Spinal cord (tissue), 10 donors: ENCODE measurements around the gene FRS2. TPM values are rescaled to one million over a fixed set of nuclear protein-coding genes. Genes with fewer than 3 reads are reported as not detected.
"Not testable (repeated sequence)": the region's sequence is repeated elsewhere in the genome, so short reads cannot be mapped to it uniquely, and the experiment has no call there.

ENCODE experiments used
- DNase-seq, 6 donors: peaks; one replicate each; pipeline versions ENCODE4 v3.0.0 to v3.0.0-alpha.2; 2013 to 2015; ENCODE audit warnings: low spot score in 6 of 6, low read depth in 4 of 6
- H3K27ac ChIP-seq: one replicate; pipeline ENCODE4 v1.5.1; 2013; ENCODE audit warnings: low read depth, low read length, control low read depth
- H3K27me3 ChIP-seq: one replicate; pipeline ENCODE4 v1.6.1; 2013; ENCODE audit warnings: low read length; ENCODE audit not compliant: control insufficient read depth, insufficient read depth
- H3K36me3 ChIP-seq: one replicate; pipeline ENCODE4 v1.6.1; 2013; ENCODE audit warnings: low read length; ENCODE audit not compliant: control insufficient read depth, insufficient read depth
- H3K4me1 ChIP-seq: one replicate; pipeline ENCODE4 v1.6.1; 2013; ENCODE audit warnings: low read length; ENCODE audit not compliant: control insufficient read depth, insufficient read depth
- H3K4me3 ChIP-seq: one replicate; pipeline ENCODE4 v1.5.1; 2013; ENCODE audit warnings: low read depth, low read length, control low read depth
- H3K9me3 ChIP-seq: one replicate; pipeline ENCODE4 v1.6.1; 2013; ENCODE audit warnings: low read length; ENCODE audit not compliant: control insufficient read depth, insufficient read depth
- WGBS: methylation state at CpG from one replicate; pipeline ENCODE4 v1.1.5; 2013; ENCODE audit warnings: missing lambda C conversion rate; ENCODE audit not compliant: insufficient coverage; 5-methylcytosine and 5-hydroxymethylcytosine counted together
- polyA plus RNA-seq, 2 donors: library from polyadenylated mRNA; unstranded; fragments of 120-200 nt; gene quantifications; one replicate each; pipeline ENCODE4 v1.2.1, GENCODE V29; 2013; ENCODE audit not compliant: insufficient read length in 2 of 2
- total RNA-seq, 2 donors: library from RNA; depleted of rRNA in 1 of 2; stranded (reverse); fragments of 120-200 nt in 1 of 2; fragments of >200 nt in 1 of 2; gene quantifications; one replicate each; pipeline versions ENCODE4 v1.2.3 to v1.2.4, GENCODE V29; 2013 to 2014
- donor health status: healthy.

FRS2 gene
- total and polyA plus RNA-seq, 4 donors = 29.4 to 87.1 (median 53.9) TPM

DNA sequence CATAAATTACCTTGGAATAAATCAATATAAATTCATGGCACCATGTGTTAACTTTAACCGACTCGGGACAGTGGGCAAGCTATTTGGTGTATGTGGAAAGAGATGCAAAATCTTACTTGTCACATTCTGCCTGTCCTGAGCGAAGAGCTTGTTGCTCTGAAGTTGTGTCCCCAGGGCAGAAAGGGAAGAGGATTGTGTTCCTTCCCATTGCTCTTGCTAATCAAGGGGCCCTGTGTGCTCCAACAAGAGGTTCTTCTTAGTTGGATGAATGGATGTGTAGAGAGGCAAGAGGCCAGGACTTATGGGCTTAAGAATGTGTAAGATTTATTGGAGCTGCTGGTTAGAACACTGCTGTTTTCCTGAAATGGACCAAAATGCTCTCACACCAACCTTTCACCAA lies 36.5 kb upstream of the FRS2 start:
- Histone ChIP-seq H3K27me3 (no peaks in the 10 kb centered on the region), H3K27ac (no peak overlapping the region), H3K9me3 (no peaks in the 10 kb centered on the region), H3K4me3 (no peak overlapping the region), H3K4me1 (no peaks in the 10 kb centered on the region), H3K36me3 (no peaks in the 10 kb centered on the region)
- 66% methylated on average over 3 of the region's 3 CpGs for WGBS
- peak in 3 of 6 donors; percentile 9 to 48 (median 46) for DNase-seq

DNA sequence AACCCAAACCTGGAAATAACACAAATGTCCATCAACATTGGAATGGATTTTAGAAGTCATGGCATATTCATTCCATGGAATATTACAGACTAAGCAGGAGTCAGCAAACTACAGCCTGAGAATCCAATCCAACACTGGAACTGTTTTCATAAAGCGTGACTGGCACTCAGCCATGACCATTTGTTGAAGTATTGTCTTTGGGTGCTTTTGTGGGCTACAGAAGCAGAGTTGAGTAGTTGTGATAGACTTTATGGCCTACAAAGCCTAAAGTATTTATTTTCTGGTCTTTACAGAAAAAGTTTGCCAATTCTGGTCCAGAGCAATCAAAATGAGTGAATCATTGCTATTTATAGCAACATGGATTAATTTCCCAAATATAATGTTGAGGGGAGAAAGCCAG lies 34.5 kb upstream of the FRS2 start:
- no peak overlapping the region for H3K27ac ChIP-seq

DNA sequence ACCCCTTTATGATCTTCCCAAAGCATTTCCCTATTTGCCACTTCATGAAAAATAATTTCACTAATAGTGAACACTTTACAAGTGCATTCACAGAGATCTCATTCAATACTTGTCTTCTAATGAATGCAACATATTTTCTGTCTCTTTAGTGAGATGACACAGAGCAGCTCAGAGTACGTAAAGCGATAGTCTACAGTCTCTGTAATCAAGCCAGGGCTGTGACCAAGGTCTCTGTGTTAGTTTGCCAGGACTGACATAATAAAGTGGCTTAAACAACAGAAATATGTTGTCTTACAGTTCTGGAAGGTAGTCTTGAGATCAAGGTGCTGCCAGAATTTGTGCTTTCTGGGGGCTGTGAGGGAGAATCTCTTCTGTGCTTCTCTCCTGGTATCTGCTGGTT lies 33.1 kb upstream of the FRS2 start:
- H3K4me1 ChIP-seq = no peaks in the 10 kb centered on the region
- no peaks in the 10 kb centered on the region for H3K36me3 ChIP-seq
- H3K27ac ChIP-seq = no peak overlapping the region
- no peaks in the 10 kb centered on the region for H3K27me3 ChIP-seq
- WGBS = 68% methylated on average over 2 of the region's 2 CpGs
- no peak overlapping the region for H3K4me3 ChIP-seq
- no peaks in the 10 kb centered on the region for H3K9me3 ChIP-seq
- no peak for DNase-seq

More for the DNA sequence above, 34.5 kb upstream of the FRS2 start:
- no peaks in the 10 kb centered on the region for H3K4me1 ChIP-seq
- no peak for DNase-seq
- no CpG with 5 or more reads among the region's 1 CpG for WGBS
- H3K27me3 ChIP-seq = no peaks in the 10 kb centered on the region
- no peaks in the 10 kb centered on the region for H3K36me3 ChIP-seq
- H3K4me3 ChIP-seq = no peak overlapping the region
- H3K9me3 ChIP-seq = no peaks in the 10 kb centered on the region

DNA sequence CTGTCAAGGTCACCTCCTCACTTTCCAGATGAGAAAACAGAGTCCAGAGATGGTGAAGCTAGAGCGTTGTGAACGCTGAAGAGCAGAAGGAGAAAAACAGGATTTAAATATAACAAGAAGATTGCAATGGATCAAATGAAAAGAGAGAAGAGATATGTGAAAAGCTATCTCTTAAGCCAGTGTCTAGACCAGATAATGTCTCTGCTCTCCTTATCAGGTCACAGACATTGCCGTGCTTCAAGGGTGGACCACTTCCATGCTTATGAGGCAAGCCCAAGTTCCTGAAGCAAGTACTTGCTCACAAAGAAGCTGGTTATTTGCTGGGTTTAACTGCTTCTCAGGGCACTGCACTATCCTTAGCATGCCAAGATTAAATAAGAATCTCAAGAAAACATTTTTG lies 31.6 kb upstream of the FRS2 start:
- Histone ChIP-seq H3K9me3 (no peaks in the 10 kb centered on the region), H3K27me3 (no peaks in the 10 kb centered on the region), H3K27ac (no peak overlapping the region), H3K4me1 (no peaks in the 10 kb centered on the region), H3K36me3 (no peaks in the 10 kb centered on the region), H3K4me3 (no peak overlapping the region)
- DNase-seq = no peak
- 100% methylated on average over 3 of the region's 3 CpGs for WGBS

DNA sequence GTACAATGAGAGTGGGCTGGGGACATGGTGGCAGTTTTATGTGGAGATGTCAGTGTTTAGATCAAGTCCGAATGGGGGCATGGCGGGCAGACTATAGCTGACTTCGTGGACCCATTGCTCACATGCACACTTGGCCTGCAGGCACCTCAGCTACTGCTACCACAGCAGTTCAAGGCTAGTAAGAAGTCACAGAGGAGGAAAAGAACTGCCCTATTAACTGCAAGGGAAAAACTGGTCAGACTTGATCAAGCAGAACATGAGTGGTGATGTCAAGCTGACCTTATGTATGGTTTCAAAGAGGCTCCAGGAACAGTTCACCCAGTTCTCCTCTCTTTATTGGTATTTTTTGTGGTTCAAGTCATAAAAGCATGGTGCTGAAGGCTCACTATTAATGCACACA lies 30.2 kb upstream of the FRS2 start:
- WGBS = 95% methylated on average over 2 of the region's 3 CpGs
- no peaks in the 10 kb centered on the region for H3K9me3 ChIP-seq
- no peak overlapping the region for H3K27ac ChIP-seq
- no peak for DNase-seq
- no peaks in the 10 kb centered on the region for H3K36me3 ChIP-seq
- H3K4me1 ChIP-seq = no peaks in the 10 kb centered on the region
- H3K4me3 ChIP-seq = no peak overlapping the region
- H3K27me3 ChIP-seq = no peaks in the 10 kb centered on the region

DNA sequence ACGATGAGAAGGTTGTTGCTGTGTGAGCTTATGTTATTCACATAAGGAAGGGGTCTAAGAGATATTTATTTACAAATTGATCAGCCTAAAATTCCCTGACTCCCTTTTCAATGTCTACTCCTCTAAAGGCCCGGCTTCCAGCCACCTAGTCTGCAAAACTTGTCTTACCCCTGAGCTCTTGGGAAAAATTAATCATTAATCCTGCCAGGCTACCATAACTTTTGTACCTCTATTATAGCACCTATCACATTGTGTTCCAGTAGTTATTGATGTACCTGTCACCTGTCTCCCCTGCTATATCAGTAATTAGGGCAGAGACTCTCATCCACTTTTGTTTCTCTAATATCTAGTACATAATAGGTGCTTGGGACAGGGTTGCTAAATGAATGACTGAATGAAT lies 29.3 kb upstream of the FRS2 start:
- no peak for DNase-seq
- Histone ChIP-seq H3K9me3 (no peaks in the 10 kb centered on the region), H3K27ac (no peak overlapping the region), H3K27me3 (no peaks in the 10 kb centered on the region), H3K36me3 (no peaks in the 10 kb centered on the region), H3K4me3 (no peak overlapping the region), H3K4me1 (no peaks in the 10 kb centered on the region)
- 83% methylated on average over 1 of the region's 2 CpGs for WGBS

DNA sequence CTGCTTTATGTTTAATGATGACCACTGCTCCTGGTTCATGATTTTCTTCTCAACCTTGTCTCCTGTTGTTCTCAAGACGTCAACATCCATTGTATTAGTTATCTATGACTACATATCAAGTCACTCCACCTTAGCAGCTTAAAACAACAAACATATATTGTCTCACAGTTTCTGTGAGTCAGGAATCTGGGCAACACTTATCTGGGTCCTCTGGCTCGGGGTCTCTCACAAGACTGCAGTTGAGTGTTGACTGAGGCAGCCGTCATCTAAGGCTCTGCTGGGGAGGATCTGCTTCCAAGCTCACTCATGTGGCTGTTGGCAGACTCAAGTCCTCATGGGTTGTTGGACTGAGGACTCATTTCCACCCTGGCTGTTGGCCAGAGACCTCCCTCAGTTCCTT lies 27.3 kb upstream of the FRS2 start:
- Histone ChIP-seq H3K27me3 (no peaks in the 10 kb centered on the region), H3K36me3 (no peaks in the 10 kb centered on the region), H3K4me1 (no peaks in the 10 kb centered on the region), H3K4me3 (no peak overlapping the region), H3K9me3 (no peaks in the 10 kb centered on the region), H3K27ac (no peak overlapping the region)
- 88% methylated on average over 3 of the region's 3 CpGs for WGBS
- DNase-seq = no peak

DNA sequence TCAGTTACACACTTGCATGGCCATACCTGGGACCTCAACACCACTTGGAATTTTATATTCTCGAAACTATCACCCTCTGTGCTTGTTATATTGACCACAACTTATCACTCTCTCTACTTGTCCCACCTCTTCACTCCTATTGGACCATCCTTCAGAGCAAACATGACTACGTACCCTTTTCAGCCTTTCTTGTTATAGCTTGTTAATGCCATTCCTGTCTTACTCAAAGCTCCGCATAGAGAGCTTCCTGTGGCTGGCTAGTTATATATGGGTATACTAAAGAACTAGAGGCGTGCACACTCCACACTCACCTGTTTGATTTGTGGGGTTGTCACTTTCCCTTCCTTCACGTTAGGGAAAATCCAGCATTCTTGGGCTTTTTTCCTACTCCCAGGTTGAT lies 26.3 kb upstream of the FRS2 start:
- 69% methylated on average over 3 of the region's 5 CpGs for WGBS
- Histone ChIP-seq H3K4me1 (no peaks in the 10 kb centered on the region), H3K27me3 (no peaks in the 10 kb centered on the region), H3K9me3 (no peaks in the 10 kb centered on the region), H3K36me3 (no peaks in the 10 kb centered on the region), H3K27ac (no peak overlapping the region), H3K4me3 (no peak overlapping the region)
- no peak for DNase-seq

DNA sequence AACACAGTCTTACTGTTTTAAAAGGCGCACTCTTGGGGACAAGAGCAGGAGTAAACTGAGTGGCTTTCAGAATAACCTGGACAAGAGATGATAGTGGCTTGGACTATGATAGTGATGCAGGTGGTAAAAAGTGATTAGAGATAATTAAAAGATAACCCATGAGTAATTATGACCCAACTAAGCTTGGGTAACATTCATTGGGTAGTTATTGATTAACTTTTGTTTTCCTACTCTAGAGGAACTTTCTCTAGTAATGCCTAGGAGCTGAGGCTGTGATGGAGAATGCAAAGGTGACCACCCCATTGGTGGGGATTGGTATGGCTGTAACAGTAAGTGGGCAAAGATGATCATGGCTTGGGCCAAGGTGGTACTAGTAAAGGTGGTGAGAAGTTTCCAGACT lies 22.3 kb upstream of the FRS2 start:
- WGBS = 100% methylated on average over 1 of the region's 1 CpG
- Histone ChIP-seq H3K4me3 (no peak overlapping the region), H3K9me3 (no peaks in the 10 kb centered on the region), H3K27ac (no peak overlapping the region), H3K36me3 (no peaks in the 10 kb centered on the region), H3K27me3 (no peaks in the 10 kb centered on the region), H3K4me1 (no peaks in the 10 kb centered on the region)
- no peak for DNase-seq

DNA sequence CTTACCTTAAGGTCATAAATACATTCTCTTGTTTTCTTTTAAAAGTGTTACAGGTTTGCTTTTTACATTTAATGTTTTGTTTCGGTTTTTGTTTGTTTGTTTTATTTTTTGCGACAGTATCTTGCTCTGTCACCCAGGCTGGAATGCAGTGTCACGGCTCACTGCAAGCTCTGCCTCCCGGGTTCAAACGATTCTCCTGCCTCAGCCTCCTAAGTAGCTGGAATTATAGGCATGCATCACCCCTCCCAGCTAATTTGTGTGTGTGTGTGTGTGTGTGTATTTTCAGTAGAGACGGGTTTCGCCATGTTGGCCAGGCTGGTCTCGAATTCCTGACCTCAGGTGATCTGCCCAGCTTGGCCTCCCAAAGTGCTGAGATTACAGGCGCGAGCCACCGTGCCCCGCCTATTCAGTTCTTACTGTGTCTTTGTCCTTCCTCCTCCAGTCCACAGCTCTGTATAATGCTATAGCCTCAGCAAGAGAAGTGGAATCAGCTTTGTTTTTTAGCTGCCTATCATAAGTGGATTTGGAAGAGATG lies 17.5 kb upstream of the FRS2 start:
- not testable (repeated sequence) for H3K4me3 ChIP-seq, H3K36me3 ChIP-seq, H3K27me3 ChIP-seq, H3K4me1 ChIP-seq, H3K27ac ChIP-seq, DNase-seq, H3K9me3 ChIP-seq
- WGBS = 96% methylated on average over 7 of the region's 12 CpGs
